AG09309 (cell line): ENCODE results near the gene RALGAPA1.

Experiments used
- DNase-seq: peaks from one replicate; pipeline ENCODE4 v3.0.0-alpha.2; 2010; ENCODE audit warnings: low read depth
- H3K4me3 ChIP-seq: 2 replicates; pipeline ENCODE4 v1.5.1; 2011; ENCODE audit warnings: mild to moderate bottlenecking, low read depth, low read length, moderate library complexity; ENCODE audit not compliant: control insufficient read depth
- TF ChIP-seq, protein P1 (sequence below): IDR thresholded peaks from 2 replicates; pipeline ENCODE4 v1.5.1; 2011; ENCODE audit warnings: mild to moderate bottlenecking, low read depth, low read length, inconsistent platforms; ENCODE audit not compliant: insufficient read depth, control insufficient read depth; ENCODE audit errors: missing control alignments

The RALGAPA1 gene

DNA sequence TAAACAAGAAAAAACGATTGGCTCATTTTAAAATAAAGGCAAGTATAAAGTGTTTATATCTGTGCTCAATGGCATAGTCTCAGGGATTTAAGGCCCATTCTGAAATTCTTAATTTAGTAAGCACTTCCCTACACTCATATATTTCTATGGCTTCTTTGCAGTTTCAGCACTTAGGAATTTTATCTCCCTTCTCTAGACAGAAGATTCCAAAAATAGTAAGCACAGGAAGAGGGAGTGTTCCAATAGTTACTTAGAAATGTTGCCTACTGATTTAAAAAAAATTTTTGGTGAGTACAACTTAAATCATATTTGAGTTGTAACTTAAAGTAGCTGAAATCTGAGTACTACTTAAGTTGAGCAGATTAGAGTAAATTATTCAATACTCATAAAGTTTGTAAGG is 255.3 kb downstream of the RALGAPA1 start:
- no peak overlapping the region for H3K4me3 ChIP-seq
- peak; percentile 28 for DNase-seq
- TF ChIP-seq, protein P1, sequence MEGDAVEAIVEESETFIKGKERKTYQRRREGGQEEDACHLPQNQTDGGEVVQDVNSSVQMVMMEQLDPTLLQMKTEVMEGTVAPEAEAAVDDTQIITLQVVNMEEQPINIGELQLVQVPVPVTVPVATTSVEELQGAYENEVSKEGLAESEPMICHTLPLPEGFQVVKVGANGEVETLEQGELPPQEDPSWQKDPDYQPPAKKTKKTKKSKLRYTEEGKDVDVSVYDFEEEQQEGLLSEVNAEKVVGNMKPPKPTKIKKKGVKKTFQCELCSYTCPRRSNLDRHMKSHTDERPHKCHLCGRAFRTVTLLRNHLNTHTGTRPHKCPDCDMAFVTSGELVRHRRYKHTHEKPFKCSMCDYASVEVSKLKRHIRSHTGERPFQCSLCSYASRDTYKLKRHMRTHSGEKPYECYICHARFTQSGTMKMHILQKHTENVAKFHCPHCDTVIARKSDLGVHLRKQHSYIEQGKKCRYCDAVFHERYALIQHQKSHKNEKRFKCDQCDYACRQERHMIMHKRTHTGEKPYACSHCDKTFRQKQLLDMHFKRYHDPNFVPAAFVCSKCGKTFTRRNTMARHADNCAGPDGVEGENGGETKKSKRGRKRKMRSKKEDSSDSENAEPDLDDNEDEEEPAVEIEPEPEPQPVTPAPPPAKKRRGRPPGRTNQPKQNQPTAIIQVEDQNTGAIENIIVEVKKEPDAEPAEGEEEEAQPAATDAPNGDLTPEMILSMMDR, result no peak

DNA sequence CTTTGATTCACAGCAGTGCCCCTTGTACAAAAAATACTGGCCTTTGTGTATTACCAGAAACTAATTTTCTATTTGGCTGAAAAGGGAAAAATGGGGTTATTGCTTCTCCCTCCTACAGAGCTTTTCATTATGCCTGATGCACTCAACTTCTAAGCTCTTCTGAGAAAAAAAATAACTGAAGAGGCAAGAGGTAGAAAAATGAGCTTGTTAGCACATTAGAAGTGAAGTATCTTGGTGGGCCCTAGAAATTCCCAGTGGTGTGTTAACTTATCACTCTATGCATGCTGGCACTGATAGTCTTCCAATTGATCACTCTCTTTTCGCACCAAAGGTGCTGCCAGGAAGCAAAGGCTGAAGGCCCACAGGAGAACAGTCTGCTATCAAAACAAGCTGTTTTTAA is 258.0 kb downstream of the RALGAPA1 start:
- TF ChIP-seq, protein P1, result no peak
- H3K4me3 ChIP-seq, result no peak overlapping the region
- DNase-seq, result no peak

DNA sequence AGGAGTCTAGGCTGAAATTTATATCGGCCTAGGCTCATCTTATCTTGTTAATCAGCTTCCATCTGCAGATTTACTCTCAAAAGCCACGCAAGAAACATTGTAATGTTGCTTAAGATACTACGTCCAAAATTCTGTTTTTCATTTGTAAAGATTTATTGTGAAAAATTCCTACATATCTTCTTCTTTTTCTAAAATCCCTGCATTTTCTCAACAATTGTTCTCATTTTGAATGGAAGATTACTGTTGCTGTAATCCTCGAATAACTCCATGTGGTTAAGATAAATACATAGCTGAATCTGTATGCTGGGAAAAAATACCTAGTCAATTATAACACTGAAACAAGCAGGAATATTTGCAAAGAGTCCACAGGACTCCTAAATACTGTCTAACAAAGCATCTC is 259.5 kb downstream of the RALGAPA1 start:
- no peak overlapping the region for H3K4me3 ChIP-seq
- no peak for DNase-seq

DNA sequence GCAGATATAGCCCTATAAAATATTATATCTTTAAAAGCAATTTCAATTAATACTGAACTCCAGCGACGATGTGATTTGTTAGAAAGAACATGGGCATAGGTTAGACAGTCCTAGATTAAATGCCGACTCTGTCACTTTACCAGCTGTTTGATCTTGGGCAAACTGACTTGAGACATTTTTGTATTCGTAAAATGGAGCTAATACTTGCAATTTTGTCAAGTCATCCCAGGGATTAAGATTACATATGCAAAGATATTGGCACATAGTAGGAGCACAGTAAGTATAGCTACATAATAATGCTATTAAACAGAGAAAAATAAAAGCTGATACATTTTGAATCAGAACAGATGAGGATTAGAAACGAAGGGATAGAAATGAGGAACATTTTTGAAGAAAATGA is 266.1 kb downstream of the RALGAPA1 start:
- H3K4me3 ChIP-seq, result no peak overlapping the region
- DNase-seq, result no peak
- TF ChIP-seq, protein P1, result no peak

More for the DNA sequence above, 259.5 kb downstream of the RALGAPA1 start:
- TF ChIP-seq, protein P1, result no peak

DNA sequence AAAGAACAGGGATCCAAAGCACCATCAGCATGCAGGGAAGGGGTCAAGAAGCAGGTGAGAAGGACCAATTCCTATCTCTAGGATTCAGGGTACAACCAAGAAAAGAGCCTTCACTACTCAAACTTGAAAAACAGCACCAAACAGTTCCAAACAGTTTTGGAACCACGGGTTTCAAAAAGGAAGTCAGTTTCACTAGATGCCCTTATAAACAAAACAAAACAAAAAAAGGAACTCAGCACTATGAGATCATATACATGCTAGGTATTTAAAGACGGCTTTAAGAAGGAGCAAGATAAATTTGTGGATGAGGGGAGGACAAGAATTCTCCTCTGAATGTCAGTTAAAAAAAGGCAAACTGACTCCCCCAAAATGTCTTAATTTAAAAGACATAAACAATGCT is 269.1 kb downstream of the RALGAPA1 start:
- no peak for DNase-seq
- TF ChIP-seq, protein P1, result no peak
- no peak overlapping the region for H3K4me3 ChIP-seq

DNA sequence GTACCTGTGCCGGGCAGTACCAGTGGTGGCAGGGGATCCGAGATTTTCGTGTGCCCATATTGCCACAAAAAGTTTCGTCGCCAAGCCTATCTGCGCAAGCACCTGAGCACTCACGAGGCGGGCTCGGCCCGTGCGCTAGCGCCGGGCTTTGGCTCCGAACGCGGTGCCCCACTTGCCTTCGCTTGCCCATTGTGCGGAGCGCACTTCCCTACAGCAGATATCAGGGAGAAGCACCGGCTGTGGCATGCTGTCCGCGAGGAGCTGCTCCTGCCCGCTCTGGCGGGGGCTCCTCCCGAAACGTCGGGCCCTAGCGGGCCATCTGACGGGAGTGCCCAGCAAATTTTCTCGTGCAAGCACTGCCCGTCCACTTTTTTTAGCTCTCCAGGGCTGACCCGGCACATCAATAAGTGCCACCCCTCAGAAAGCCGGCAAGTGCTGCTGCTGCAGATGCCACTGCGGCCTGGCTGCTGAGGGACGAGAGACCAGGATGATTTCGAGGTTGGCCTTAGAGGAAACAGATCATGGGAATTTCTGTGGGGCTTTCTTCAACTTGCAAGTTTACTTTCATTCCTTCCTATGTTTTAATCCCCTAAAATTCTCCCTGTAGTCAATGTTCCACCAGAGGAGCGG is 273.5 kb downstream of the RALGAPA1 start:
- H3K4me3 ChIP-seq, result peak overlapping the region; percentile 0
- no peak for DNase-seq
- TF ChIP-seq, protein P1, result no peak

DNA sequence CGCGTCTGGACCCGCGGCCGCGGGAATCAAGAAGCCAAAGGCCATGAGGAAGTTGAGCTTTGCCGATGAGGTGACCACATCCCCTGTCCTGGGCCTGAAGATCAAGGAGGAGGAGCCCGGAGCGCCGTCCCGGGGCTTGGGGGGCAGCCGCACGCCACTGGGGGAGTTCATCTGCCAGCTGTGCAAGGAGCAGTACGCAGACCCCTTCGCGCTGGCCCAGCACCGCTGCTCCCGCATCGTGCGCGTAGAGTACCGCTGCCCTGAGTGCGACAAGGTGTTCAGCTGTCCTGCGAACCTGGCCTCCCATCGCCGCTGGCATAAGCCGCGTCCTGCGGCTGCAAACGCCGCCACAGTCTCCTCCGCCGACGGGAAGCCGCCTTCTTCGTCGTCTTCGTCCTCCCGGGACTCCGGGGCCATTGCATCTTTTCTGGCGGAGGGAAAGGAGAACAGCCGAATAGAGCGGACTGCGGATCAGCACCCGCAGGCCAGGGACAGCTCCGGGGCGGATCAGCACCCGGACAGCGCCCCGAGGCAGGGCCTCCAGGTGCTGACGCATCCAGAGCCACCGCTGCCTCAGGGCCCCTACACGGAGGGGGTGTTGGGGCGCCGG is 274.1 kb downstream of the RALGAPA1 start:
- no peak for DNase-seq

More for the DNA sequence above, 274.1 kb downstream of the RALGAPA1 start:
- TF ChIP-seq, protein P1, result no peak
- peak overlapping the region; percentile 0 for H3K4me3 ChIP-seq
